Fibroblast of peridontal ligament (primary cell): ENCODE data around the gene TANC2.

Source experiments
- DNase-seq: peaks from one replicate; pipeline ENCODE4 v3.0.0-alpha.2; 2010; ENCODE audit errors: extremely low read depth

TANC2 gene

GRCh38 chr17:63001689-63002394, 35.8 kb downstream of the TANC2 start:
- no peak for DNase-seq

DNA sequence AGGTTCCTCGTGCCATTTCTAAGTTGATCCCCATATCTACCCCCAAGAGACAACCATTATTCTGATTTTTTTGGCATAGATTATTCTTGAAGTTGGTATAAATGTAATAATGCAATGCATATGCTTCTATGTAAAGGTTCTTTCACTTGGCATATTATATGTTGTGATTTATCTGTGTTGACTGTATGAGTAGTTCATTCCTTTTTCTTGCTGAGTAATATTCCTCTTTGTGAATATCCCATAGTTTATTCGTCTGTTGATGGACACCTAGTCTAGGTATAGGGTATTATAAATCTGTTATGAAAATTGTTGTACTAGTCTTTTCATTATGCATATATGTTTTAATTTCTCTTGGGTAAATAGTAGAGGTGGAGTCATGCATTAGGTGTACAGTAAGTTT, 36.6 kb downstream of the TANC2 start:
- no peak for DNase-seq

DNA sequence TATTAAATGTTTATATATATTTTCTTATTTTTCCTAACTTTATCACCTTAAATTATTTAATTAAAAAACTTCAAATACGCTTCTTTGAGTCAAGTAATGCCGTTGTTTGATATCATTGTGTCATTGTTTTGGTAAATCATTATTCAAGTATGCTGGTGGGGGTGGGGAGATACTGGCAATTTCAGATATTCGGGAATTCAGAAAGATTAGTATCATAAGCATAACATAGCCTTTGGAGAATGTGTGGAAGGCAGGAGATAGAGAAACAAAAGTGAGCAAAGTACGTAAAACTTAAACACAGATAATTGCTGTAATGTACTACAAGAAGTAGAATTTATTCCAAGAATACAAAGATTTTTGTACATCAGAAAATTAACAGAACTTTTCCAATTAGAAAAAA, 49.8 kb downstream of the TANC2 start:
- no peak for DNase-seq
